Subcutaneous preadipocyte (primary cell): ENCODE measurements around the gene PPM1H. TPM values are rescaled to one million over a fixed set of nuclear protein-coding genes. Genes with fewer than 3 reads are reported as not detected.

Source experiments
- small RNA-seq: library from RNA; depleted of rRNA; stranded (forward); fragments of <200 nt; gene quantifications from one replicate; pipeline ENCODE3, GENCODE V24; 2012
- total RNA-seq: library from RNA; depleted of rRNA; stranded (reverse); fragments of >200 nt; gene quantifications from 2 replicates; pipeline ENCODE4 v1.2.3, GENCODE V29; 2012

PPM1H gene, protein sequence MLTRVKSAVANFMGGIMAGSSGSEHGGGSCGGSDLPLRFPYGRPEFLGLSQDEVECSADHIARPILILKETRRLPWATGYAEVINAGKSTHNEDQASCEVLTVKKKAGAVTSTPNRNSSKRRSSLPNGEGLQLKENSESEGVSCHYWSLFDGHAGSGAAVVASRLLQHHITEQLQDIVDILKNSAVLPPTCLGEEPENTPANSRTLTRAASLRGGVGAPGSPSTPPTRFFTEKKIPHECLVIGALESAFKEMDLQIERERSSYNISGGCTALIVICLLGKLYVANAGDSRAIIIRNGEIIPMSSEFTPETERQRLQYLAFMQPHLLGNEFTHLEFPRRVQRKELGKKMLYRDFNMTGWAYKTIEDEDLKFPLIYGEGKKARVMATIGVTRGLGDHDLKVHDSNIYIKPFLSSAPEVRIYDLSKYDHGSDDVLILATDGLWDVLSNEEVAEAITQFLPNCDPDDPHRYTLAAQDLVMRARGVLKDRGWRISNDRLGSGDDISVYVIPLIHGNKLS
- under 0.01 and 0.59 TPM in 2 replicates for total RNA-seq

DNA sequence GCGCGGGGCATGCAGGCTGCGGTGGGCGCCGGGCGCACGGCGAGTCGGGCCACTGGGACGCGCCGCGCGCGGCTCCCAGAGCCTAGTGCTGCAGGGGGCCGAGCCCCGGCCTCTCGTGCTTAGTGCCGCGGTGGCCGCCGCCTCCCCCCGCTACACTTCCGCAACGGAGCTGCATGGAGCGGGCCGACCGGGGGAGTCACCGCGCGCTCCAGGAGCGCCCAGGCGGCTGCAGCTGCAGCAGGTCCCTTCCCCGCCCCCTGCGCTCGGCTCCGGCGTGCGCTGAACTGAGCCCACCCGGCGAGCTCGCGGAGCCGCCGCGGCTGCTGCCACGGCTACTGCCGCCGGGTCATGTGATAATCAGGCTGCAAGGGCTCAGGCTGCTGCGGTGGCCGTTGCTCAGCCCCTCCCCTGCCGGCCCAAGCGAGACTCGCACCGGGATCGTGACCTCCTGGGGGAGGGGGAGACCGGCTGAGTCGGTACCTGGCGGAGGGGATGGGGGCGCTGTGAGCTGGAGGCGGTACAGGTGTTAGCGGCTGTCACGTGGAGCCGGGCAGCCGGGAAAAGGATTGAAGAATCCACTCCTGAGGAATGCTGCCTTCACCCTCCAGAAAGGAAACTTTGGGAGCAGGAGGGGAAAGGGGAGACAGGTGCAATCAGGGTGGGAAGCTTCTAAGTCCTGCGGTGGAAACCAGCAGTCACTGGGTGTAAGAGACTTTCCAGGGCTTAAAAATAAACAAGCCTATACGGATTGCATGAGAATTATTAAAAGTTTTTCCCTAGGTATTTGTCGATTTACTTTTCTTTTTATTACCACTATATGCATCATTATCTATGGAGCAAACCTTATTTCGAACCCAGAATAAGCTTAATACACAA lies at the start of gene PPM1H:
TSS of gene PPM1H (minus strand) at position 352 of the 876 bp plus-strand sequence. CDS start 414 bp downstream, outside the sequence.

Small RNA genes lying within 50 kb of the gene (small RNA-seq; reads per million reads assigned to genes)
- gene MIRLET7I (1,044 reads per million, percentile 100 among the genes with 10 or more reads in this experiment), gene RF00019 (not detected), gene RNU1-83P (1.8 reads per million, percentile 76 among the genes with 10 or more reads in this experiment)

Other genes with a start within 250 kb of the PPM1H start
- 0.37 TPM in 1 of 2 replicates, not detected in the other for gene AVPR1A, start 216.1 kb upstream of the PPM1H start, total RNA-seq